Activated naive CD4-positive, alpha-beta T cell treated with anti-CD3 and anti-CD28 coated beads, Interleukin-2, amount 50 U/mL, for 24 hours (primary cell): ENCODE data around the gene ISX.

Experiments
- H3K27ac Mint-ChIP-seq: one replicate; pipeline ENCODE4 v1.8.0; 2021; ENCODE audit warnings: mild to moderate bottlenecking, mixed read lengths
- H3K27me3 Mint-ChIP-seq: one replicate; pipeline ENCODE4 v1.8.0; 2021; ENCODE audit warnings: mixed read lengths
- H3K36me3 Mint-ChIP-seq: one replicate; pipeline ENCODE4 v1.8.0; 2021; ENCODE audit warnings: mixed read lengths
- H3K4me1 Mint-ChIP-seq: one replicate; pipeline ENCODE4 v1.8.0; 2021; ENCODE audit warnings: mixed read lengths
- H3K4me3 Mint-ChIP-seq: one replicate; pipeline ENCODE4 v1.8.0; 2021; ENCODE audit warnings: mild to moderate bottlenecking, mixed read lengths
- H3K9me3 Mint-ChIP-seq: one replicate; pipeline ENCODE4 v1.8.0; 2021; ENCODE audit warnings: mixed read lengths

ISX gene

GRCh38 chr22:35114131-35114980 lies 48.4 kb downstream of the ISX start:
- Mint-ChIP-seq H3K27me3 (peaks cover 1% of the 10 kb centered on the region), H3K27ac (no peak overlapping the region), H3K4me3 (no peak overlapping the region), H3K4me1 (no peaks in the 10 kb centered on the region), H3K36me3 (no peaks in the 10 kb centered on the region), H3K9me3 (no peaks in the 10 kb centered on the region)

GRCh38 chr22:35115515-35115914 lies 49.6 kb downstream of the ISX start:
- Mint-ChIP-seq H3K36me3 (no peaks in the 10 kb centered on the region), H3K4me3 (no peak overlapping the region), H3K4me1 (no peaks in the 10 kb centered on the region), H3K9me3 (no peaks in the 10 kb centered on the region), H3K27me3 (peaks cover 1% of the 10 kb centered on the region), H3K27ac (no peak overlapping the region)

- Mint-ChIP-seq H3K4me1 (no peaks in the 10 kb centered on the region), H3K4me3 (no peak overlapping the region), H3K27me3 (peaks cover 1% of the 10 kb centered on the region), H3K27ac (no peak overlapping the region), H3K9me3 (no peaks in the 10 kb centered on the region), H3K36me3 (no peaks in the 10 kb centered on the region)
These were observed 50.3 kb downstream of the ISX start for GRCh38 chr22:35116269-35116668.

- Mint-ChIP-seq H3K4me1 (no peaks in the 10 kb centered on the region), H3K27me3 (peaks cover 1% of the 10 kb centered on the region), H3K27ac (no peak overlapping the region), H3K9me3 (no peaks in the 10 kb centered on the region), H3K4me3 (no peak overlapping the region), H3K36me3 (no peaks in the 10 kb centered on the region)
These were observed 50.9 kb downstream of the ISX start for GRCh38 chr22:35116817-35117216.

GRCh38 chr22:35119494-35119893 lies 53.5 kb downstream of the ISX start:
- Mint-ChIP-seq H3K27me3 (peaks cover 1% of the 10 kb centered on the region), H3K36me3 (no peaks in the 10 kb centered on the region), H3K4me1 (no peaks in the 10 kb centered on the region)

GRCh38 chr22:35124691-35125219 lies 58.8 kb downstream of the ISX start:
- peaks cover 5% of the 10 kb centered on the region for H3K27me3 Mint-ChIP-seq
- H3K27ac Mint-ChIP-seq, result no peak overlapping the region
- no peaks in the 10 kb centered on the region for H3K9me3 Mint-ChIP-seq
- no peak overlapping the region for H3K4me3 Mint-ChIP-seq
- H3K4me1 Mint-ChIP-seq, result no peaks in the 10 kb centered on the region
- no peaks in the 10 kb centered on the region for H3K36me3 Mint-ChIP-seq

More at GRCh38 chr22:35119494-35119893, 53.5 kb downstream of the ISX start:
- Mint-ChIP-seq H3K4me3 (no peak overlapping the region), H3K27ac (no peak overlapping the region), H3K9me3 (no peaks in the 10 kb centered on the region)

GRCh38 chr22:35126993-35127392 lies 61.0 kb downstream of the ISX start:
- H3K27ac Mint-ChIP-seq, result no peak overlapping the region
- H3K36me3 Mint-ChIP-seq, result no peaks in the 10 kb centered on the region
- no peak overlapping the region for H3K4me3 Mint-ChIP-seq

GRCh38 chr22:35128637-35129036 lies 62.7 kb downstream of the ISX start:
- Mint-ChIP-seq H3K36me3 (no peaks in the 10 kb centered on the region), H3K27me3 (peaks cover 12% of the 10 kb centered on the region), H3K27ac (no peak overlapping the region), H3K4me3 (no peak overlapping the region), H3K4me1 (no peaks in the 10 kb centered on the region), H3K9me3 (no peaks in the 10 kb centered on the region)

More at GRCh38 chr22:35126993-35127392, 61.0 kb downstream of the ISX start:
- H3K27me3 Mint-ChIP-seq, result peaks cover 7% of the 10 kb centered on the region
- no peaks in the 10 kb centered on the region for H3K4me1 Mint-ChIP-seq
- no peaks in the 10 kb centered on the region for H3K9me3 Mint-ChIP-seq

GRCh38 chr22:35131525-35132000 lies 65.6 kb downstream of the ISX start:
- H3K27ac Mint-ChIP-seq, result no peak overlapping the region
- H3K9me3 Mint-ChIP-seq, result no peaks in the 10 kb centered on the region
- no peak overlapping the region for H3K4me3 Mint-ChIP-seq
- H3K36me3 Mint-ChIP-seq, result no peaks in the 10 kb centered on the region
- H3K4me1 Mint-ChIP-seq, result peaks cover 4% of the 10 kb centered on the region
- H3K27me3 Mint-ChIP-seq, result peaks cover 14% of the 10 kb centered on the region

GRCh38 chr22:35132568-35132967 lies 66.6 kb downstream of the ISX start:
- H3K9me3 Mint-ChIP-seq, result no peaks in the 10 kb centered on the region
- H3K36me3 Mint-ChIP-seq, result no peaks in the 10 kb centered on the region
- peaks cover 14% of the 10 kb centered on the region for H3K27me3 Mint-ChIP-seq
- H3K27ac Mint-ChIP-seq, result no peak overlapping the region
- H3K4me1 Mint-ChIP-seq, result peaks cover 4% of the 10 kb centered on the region
- H3K4me3 Mint-ChIP-seq, result no peak overlapping the region

GRCh38 chr22:35133702-35134380 lies 67.9 kb downstream of the ISX start:
- H3K4me3 Mint-ChIP-seq, result no peak overlapping the region
- no peaks in the 10 kb centered on the region for H3K9me3 Mint-ChIP-seq
- peaks cover 4% of the 10 kb centered on the region for H3K4me1 Mint-ChIP-seq
- peaks cover 10% of the 10 kb centered on the region for H3K27me3 Mint-ChIP-seq
- H3K27ac Mint-ChIP-seq, result no peak overlapping the region
- no peaks in the 10 kb centered on the region for H3K36me3 Mint-ChIP-seq

- Mint-ChIP-seq H3K27ac (no peak overlapping the region), H3K4me3 (no peak overlapping the region), H3K27me3 (peaks cover 9% of the 10 kb centered on the region), H3K36me3 (no peaks in the 10 kb centered on the region), H3K4me1 (peaks cover 4% of the 10 kb centered on the region), H3K9me3 (no peaks in the 10 kb centered on the region)
These were observed 68.7 kb downstream of the ISX start for GRCh38 chr22:35134637-35135036.

- Mint-ChIP-seq H3K27me3 (peaks cover 9% of the 10 kb centered on the region), H3K27ac (no peak overlapping the region), H3K4me3 (no peak overlapping the region), H3K4me1 (peaks cover 4% of the 10 kb centered on the region), H3K9me3 (no peaks in the 10 kb centered on the region), H3K36me3 (no peaks in the 10 kb centered on the region)
These were observed 69.2 kb downstream of the ISX start for GRCh38 chr22:35135165-35135564.
